ENCODE measurements around the gene GPD1L.
"Not testable (repeated sequence)": the region's sequence is repeated elsewhere in the genome, so short reads cannot be mapped to it uniquely, and the experiment has no call there.

The GPD1L gene

DNA sequence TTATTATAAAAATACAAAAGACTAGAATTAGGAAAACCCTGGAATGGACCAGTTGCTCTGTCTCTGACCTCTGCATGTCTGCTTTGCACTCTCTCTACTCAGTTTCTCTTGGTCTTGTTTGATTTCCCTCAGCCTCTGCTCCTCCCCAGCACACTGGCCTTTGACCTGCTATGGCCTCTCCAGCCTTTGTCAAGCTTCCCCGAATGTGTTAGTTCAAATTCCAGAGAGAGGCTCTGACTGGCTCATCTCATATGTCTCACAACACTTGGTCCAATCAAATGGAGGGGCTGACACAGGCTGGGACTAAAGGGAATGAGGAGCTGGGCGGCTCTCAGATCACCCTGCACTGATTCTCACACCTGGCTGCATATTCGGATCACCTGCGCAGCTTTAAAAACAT is 79.7 kb downstream of the GPD1L start:
- no peak for DNase-seq

DNA sequence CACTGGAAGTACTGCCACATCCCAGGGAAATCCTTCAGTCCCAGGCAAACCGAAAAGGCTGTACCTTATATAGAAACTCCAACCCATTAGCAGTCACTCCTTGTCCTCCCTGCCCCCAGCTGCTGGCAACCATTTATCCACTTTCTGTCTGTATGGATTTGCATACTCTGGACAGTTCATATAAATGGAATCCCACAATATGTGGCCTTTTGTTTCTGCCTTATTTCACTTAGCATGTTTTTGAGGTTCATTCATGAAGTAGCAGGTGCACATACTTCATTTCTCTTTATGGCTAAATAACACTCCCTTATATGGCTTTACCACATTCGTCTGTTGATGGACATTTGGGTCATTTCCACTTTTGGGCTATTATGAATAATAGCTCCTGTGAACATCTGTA is 80.5 kb downstream of the GPD1L start:
- no peak for DNase-seq

- no peak for DNase-seq
Observed at GRCh38 chr3:32189693-32190092, 83.3 kb downstream of the GPD1L start.

- not testable (repeated sequence) for DNase-seq
Observed at GRCh38 chr3:32190556-32190955, 84.1 kb downstream of the GPD1L start.

DNA sequence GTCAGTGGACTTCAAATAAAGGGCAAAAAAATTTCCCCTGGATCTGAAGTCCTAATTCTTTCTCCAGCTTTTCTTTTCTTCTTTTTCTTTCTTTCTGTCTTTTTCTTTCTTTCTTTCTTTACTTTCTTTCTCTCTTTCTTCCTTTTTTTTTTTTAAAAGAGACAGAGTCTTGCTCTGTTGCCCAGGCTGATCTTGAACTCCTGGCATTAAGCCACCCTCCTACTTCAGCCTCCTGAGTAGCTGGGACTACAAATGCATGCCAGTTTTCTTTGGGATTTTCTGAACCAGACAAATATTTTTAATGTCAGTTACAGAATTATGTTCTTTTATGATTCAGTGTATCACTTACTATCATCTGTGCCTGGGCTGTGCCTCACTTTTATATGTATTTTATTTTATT is 86.7 kb downstream of the GPD1L start:
- no peak for DNase-seq

GRCh38 chr3:32194653-32195052 is 88.2 kb downstream of the GPD1L start:
- DNase-seq: no peak

- DNase-seq: no peak
Observed at GRCh38 chr3:32195995-32196540, 89.6 kb downstream of the GPD1L start.

DNA sequence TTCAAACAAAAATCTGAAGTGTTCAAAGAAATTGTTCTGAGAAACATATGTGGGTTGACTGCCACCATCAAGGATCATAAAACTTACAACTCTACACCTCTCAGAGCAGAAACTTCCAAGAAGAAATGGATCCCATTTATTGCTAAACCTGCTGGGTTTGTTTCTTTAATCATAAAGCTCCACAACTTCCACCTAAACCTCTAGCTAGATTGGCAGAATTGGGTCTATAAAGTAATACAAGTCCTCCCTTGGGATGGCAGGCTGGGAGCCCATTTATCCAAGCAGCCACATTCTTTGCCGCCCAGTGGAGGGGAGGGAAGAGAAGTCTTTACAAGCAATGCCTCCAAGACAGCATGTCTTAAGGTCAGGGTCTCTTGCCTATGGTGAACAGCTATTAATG is 91.6 kb downstream of the GPD1L start:
- DNase-seq: no peak

DNA sequence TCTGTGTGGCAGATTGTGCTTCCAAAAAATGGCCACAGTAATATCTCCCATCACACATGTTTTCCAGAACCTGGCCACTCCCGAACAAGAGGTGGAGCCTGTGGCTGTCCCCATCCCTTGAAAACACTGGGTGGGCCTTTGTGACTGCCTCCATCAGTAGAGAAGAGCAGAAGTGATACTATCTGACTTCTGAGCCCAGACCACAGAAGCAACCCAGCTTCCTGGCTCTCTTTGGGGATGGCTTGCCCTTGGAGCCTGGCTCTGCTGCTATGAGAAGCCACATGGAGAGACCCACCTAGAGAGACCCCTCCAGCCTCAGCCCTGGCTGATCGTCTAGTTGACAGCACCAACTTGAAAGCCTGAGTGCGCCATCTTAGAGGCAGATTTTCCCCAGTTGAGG is 92.3 kb downstream of the GPD1L start:
- DNase-seq: no peak

DNA sequence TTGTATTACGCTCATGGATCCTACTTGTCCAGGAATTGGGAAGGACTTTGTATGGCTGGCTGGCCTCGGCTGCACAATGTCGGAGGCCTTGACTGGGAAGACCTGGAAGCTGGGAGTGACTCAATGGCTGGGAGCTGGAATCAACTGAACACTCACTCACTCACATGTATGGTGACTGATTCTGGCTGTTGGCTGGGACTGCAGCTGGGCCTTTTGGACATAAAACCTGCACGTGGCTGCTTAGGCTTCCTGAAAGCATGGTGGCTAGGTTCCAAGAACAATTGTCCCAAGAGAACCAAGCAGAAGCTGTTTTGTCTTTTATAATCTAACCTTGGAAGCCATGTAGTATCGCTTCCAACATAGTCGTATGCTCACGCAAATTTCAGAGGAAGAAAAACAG is 94.1 kb downstream of the GPD1L start:
- DNase-seq: no peak

DNA sequence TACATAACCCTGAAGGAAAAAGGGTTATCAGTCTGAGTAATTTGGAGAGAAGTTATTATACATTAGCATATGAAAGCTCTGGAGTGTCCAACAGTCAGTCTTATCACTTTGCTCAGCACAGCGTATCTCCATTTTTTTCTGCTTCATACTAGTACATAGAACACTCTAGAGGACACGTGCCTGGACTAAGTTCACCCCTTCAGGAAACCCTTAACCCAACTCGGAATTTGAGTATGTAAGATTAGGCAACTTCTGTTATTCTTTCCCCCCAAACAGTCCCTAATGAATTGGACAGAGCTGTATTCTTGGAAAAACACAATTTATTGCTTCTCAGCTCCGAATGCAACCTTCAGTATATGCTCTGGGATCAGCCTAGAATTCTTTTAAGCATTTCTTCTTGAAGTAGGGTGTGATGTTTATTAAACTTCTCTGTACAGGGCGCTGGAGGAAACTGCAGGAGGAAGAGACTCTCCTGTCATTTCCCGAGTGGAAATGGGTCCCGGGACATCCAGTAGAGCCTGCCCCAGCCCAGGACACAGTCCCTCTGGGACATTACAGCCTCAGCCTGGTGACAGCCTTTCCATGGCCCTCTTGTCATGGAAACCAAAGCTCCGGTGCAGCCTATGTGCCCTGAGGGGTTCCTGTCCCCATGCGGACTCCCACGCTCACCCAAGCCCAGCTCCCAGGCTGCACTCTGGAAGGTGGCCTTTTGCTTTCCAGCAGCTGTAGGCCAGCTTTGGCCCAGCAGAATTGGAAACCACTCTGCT is 94.8 kb downstream of the GPD1L start:
- DNase-seq: no peak

GRCh38 chr3:32202496-32202895 is 96.1 kb downstream of the GPD1L start:
- DNase-seq: no peak

GRCh38 chr3:32203854-32204253 is 97.4 kb downstream of the GPD1L start:
- DNase-seq: no peak

DNA sequence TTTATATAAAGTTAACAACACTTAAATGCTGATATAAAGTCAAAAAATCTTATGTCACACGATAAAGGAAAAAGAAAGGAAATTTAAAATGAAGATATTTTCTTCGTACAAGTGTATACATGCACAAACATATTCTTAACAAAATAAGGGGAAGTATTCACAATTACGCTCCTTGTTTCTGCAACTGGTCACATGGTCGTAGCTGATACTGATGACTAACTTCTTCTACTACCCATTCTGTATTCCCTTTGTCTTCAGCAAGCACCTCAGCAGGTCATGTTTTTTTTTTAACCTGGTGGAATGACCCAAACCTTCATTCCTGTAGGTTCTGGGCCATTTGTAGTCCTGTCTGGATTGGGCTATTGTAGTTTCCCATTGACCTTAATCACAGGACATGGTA is 102.0 kb downstream of the GPD1L start:
- no peak for DNase-seq

DNA sequence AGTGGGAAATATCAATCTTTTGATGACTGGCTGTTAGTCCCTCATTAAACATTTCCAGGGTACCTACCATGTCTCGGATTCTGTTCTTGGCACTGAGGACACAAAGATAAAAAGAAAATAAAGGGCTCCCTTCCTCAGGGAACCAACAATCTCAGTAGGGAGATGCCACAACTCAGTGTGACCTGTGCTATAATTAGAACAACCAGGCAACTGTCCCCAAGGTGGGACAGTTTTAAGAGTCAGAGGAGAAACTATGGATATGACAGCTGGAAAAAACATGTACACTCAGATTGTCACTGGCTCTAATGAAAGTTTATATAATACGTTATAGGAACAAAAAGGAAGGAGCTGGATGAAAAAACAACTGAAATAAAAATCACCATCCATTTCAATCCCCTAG is 108.8 kb downstream of the GPD1L start:
- DNase-seq: no peak

GRCh38 chr3:32216172-32216783 is 109.9 kb downstream of the GPD1L start:
- DNase-seq: no peak

GRCh38 chr3:32217339-32217738 is 110.9 kb downstream of the GPD1L start:
- no peak for DNase-seq

Data from activated gamma-delta T cell (primary cell).